ENCODE data around the gene NANS. TPM values are rescaled to one million over a fixed set of nuclear protein-coding genes. Genes with fewer than 3 reads are reported as not detected.

NANS gene
- total and polyA plus RNA-seq, 2 of the 13 experiments (the other 11 are each of a cell fraction or from before 2014, with no cell fraction given) = 86.9 to 203 TPM

- no peak for TF ChIP-seq AKNA (CRISPR knock-in tag; IDR thresholded peaks at IDR 0.05; ENCODE audit: borderline replicate concordance)
- no peak for TF ChIP-seq GATAD2A (CRISPR knock-in tag; IDR thresholded peaks at IDR 0.05)
- TF ChIP-seq, protein P1, sequence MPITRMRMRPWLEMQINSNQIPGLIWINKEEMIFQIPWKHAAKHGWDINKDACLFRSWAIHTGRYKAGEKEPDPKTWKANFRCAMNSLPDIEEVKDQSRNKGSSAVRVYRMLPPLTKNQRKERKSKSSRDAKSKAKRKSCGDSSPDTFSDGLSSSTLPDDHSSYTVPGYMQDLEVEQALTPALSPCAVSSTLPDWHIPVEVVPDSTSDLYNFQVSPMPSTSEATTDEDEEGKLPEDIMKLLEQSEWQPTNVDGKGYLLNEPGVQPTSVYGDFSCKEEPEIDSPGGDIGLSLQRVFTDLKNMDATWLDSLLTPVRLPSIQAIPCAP (CRISPR knock-in tag; IDR thresholded peaks at IDR 0.05; ENCODE audit: low read depth) = no peak
- TF ChIP-seq ZBED4 (CRISPR knock-in tag; IDR thresholded peaks at IDR 0.05; ENCODE audit: borderline replicate concordance) = no peak
- no peak for TF ChIP-seq CCAR2 (optimal IDR thresholded peaks at IDR 0.05; ENCODE audit: low read depth, low read length)
- no peak for TF ChIP-seq NR2F6 (IDR thresholded peaks at IDR 0.05)
- no peak for TF ChIP-seq NR2F6 (CRISPR knock-in tag; IDR thresholded peaks at IDR 0.05)
- no peak for TF ChIP-seq SKI (IDR thresholded peaks at IDR 0.05; ENCODE audit: partially characterized antibody)
- TF ChIP-seq ZNF460 (CRISPR knock-in tag; IDR thresholded peaks at IDR 0.05; ENCODE audit: borderline replicate concordance) = no peak
- TF ChIP-seq ZNF639 (CRISPR knock-in tag; conservative IDR thresholded peaks at IDR 0.05) = no peak
- TF ChIP-seq KLF12 (CRISPR knock-in tag; IDR thresholded peaks at IDR 0.05; ENCODE audit: borderline replicate concordance) = no peak
- TF ChIP-seq GZF1 (CRISPR knock-in tag; IDR thresholded peaks at IDR 0.05) = no peak
These were observed 13.0 kb downstream of the NANS start (continued) for GRCh38 chr9:98069551-98069950.

All from HepG2 (cell line).